ENCODE measurements around the gene KIRREL1.

GRCh38 chr1:158148468-158148867, 155.0 kb downstream of the KIRREL1 start:
- TF ChIP-seq CTCF (IDR thresholded peaks at IDR 0.05) (no peak), POLR2AphosphoS5 (IDR thresholded peaks at IDR 0.05) (no peak), POLR2A (IDR thresholded peaks at IDR 0.05) (no peak), EP300 (IDR thresholded peaks at IDR 0.05) (no peak)
